HepG2 (cell line): ENCODE results near the gene RSBN1L.

Experiments used
- CBFB ChIP-seq: sonication (generic); formaldehyde crosslinking; IDR thresholded peaks from 2 replicates; pipeline ENCODE4 v1.4.0; 2020; ENCODE audit warnings: missing genetic modification reagents
- CTCF ChIP-seq: sonication (generic); formaldehyde crosslinking; IDR thresholded peaks from 2 replicates; pipeline ENCODE4 v1.5.0; 2020; ENCODE audit warnings: mild to moderate bottlenecking, missing genetic modification reagents, moderate library complexity
- HINFP ChIP-seq: sonication (generic); formaldehyde crosslinking; IDR thresholded peaks from 2 replicates; pipeline ENCODE4 v1.4.0; 2020; ENCODE audit warnings: low read depth, mild to moderate bottlenecking, missing genetic modification reagents
- IRF1 ChIP-seq: sonication (generic); formaldehyde crosslinking; IDR thresholded peaks from 2 replicates; pipeline ENCODE4 v1.4.0; 2020; ENCODE audit warnings: low read depth, mild to moderate bottlenecking, missing genetic modification reagents
- JUN ChIP-seq: sonication (generic); formaldehyde crosslinking; IDR thresholded peaks from 2 replicates; pipeline ENCODE4 v1.4.0; 2020; ENCODE audit warnings: mild to moderate bottlenecking, missing genetic modification reagents
- PCBP1 ChIP-seq: fragments of 200-400 bp; formaldehyde crosslinking; IDR thresholded peaks from 2 replicates; pipeline ENCODE4 v1.6.1; 2017; ENCODE audit warnings: mild to moderate bottlenecking, low read depth, low read length, borderline replicate concordance
- RERE ChIP-seq: IDR thresholded peaks from 2 replicates; pipeline ENCODE4 v1.6.1; 2016; ENCODE audit warnings: low read depth, missing genetic modification reagents, missing compliant biosample characterization
- ZNF224 ChIP-seq: sonication (generic); formaldehyde crosslinking; IDR thresholded peaks from 2 replicates; pipeline ENCODE4 v1.5.0; 2020; ENCODE audit warnings: mild to moderate bottlenecking, missing genetic modification reagents
- ZNF3 ChIP-seq: IDR thresholded peaks from 2 replicates; pipeline ENCODE4 v1.7.0; 2017; ENCODE audit warnings: inconsistent platforms
- TF ChIP-seq, protein P1 (sequence below): sonication (generic); formaldehyde crosslinking; IDR thresholded peaks from 2 replicates; pipeline ENCODE4 v1.4.0; 2020; ENCODE audit warnings: missing genetic modification reagents
- TF ChIP-seq, protein P2 (sequence below): sonication (generic); formaldehyde crosslinking; IDR thresholded peaks from 2 replicates; pipeline ENCODE4 v1.9.0; 2021; ENCODE audit warnings: missing genetic modification reagents, borderline replicate concordance
- TF ChIP-seq, protein P3 (sequence below): sonication (generic); formaldehyde crosslinking; IDR thresholded peaks from 2 replicates; pipeline ENCODE4 v1.8.1; 2022; ENCODE audit warnings: mild to moderate bottlenecking, missing genetic modification reagents

GRCh38 chr7:77752016-77752415, 55.8 kb downstream of the RSBN1L start:
- TF ChIP-seq ZNF3 (CRISPR knock-in tag) (no peak), CTCF (CRISPR knock-in tag) (no peak), CBFB (CRISPR knock-in tag) (no peak), RERE (CRISPR knock-in tag) (no peak), PCBP1 (no peak), IRF1 (CRISPR knock-in tag) (no peak), JUN (no peak), ZNF224 (CRISPR knock-in tag) (no peak), HINFP (no peak)
- TF ChIP-seq, protein P1, sequence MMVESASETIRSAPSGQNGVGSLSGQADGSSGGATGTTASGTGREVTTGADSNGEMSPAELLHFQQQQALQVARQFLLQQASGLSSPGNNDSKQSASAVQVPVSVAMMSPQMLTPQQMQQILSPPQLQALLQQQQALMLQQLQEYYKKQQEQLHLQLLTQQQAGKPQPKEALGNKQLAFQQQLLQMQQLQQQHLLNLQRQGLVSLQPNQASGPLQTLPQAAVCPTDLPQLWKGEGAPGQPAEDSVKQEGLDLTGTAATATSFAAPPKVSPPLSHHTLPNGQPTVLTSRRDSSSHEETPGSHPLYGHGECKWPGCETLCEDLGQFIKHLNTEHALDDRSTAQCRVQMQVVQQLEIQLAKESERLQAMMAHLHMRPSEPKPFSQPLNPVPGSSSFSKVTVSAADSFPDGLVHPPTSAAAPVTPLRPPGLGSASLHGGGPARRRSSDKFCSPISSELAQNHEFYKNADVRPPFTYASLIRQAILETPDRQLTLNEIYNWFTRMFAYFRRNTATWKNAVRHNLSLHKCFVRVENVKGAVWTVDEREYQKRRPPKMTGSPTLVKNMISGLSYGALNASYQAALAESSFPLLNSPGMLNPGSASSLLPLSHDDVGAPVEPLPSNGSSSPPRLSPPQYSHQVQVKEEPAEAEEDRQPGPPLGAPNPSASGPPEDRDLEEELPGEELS (CRISPR knock-in tag): no peak
- TF ChIP-seq, protein P2, sequence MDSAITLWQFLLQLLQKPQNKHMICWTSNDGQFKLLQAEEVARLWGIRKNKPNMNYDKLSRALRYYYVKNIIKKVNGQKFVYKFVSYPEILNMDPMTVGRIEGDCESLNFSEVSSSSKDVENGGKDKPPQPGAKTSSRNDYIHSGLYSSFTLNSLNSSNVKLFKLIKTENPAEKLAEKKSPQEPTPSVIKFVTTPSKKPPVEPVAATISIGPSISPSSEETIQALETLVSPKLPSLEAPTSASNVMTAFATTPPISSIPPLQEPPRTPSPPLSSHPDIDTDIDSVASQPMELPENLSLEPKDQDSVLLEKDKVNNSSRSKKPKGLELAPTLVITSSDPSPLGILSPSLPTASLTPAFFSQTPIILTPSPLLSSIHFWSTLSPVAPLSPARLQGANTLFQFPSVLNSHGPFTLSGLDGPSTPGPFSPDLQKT (CRISPR knock-in tag): no peak
- TF ChIP-seq, protein P3, sequence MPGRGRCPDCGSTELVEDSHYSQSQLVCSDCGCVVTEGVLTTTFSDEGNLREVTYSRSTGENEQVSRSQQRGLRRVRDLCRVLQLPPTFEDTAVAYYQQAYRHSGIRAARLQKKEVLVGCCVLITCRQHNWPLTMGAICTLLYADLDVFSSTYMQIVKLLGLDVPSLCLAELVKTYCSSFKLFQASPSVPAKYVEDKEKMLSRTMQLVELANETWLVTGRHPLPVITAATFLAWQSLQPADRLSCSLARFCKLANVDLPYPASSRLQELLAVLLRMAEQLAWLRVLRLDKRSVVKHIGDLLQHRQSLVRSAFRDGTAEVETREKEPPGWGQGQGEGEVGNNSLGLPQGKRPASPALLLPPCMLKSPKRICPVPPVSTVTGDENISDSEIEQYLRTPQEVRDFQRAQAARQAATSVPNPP: no peak
